GM19395 (cell line): ENCODE measurements around the gene PRKCA.
"Not testable (repeated sequence)": the region's sequence is repeated elsewhere in the genome, so short reads cannot be mapped to it uniquely, and the experiment has no call there.

Experiments used
- ATAC-seq: cut with Tn5 transposase; IDR thresholded peaks from one replicate; pipeline ENCODE4 v1.9.1; 2021; ENCODE audit warnings: mild to moderate bottlenecking, moderate library complexity; ENCODE audit not compliant: unreplicated experiment

Gene PRKCA

GRCh38 chr17:66301864-66302741, at the start of gene PRKCA:
TSS of gene PRKCA (plus strand) at chr17:66302613.
- peak; percentile 78 for ATAC-seq

DNA sequence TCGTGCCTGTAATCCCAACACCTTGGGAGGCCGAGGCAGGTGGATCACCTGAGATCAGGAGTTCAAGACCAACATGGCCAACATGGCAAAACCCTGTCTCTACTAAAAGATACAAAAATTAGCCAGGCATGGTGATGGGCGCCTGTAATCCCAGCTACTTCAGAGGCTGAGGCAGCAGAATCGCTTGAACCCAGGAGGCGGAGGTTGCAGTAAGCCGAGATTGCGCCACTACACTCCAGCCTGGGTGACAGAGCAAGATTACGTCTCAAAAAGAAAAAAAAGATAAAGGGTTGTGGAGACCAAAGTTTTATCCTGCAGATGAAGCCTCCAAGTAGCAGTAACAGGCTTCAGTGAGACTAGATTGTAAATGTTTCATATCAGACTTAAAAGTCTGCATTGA, 49.0 kb upstream of the PRKCA start:
- not testable (repeated sequence) for ATAC-seq

DNA sequence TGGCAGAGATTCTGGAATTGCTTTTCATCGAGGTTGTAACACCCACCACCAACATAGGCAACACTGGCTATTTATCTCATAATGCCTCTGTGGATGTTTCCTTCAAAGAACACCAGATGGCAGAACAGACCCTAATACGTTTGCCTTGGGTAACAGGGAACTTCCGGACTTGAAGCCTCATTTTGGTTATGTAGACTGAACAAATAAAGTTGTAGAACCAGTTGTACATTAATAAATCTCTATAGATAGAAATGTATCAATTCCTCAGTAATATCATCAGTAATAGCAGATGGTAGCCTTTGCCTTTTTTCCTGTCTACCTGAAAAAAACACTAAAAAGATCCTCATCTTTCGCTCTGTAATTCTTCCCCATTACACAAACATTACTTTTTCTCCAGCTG, 47.3 kb upstream of the PRKCA start:
- ATAC-seq = peak; percentile 72

DNA sequence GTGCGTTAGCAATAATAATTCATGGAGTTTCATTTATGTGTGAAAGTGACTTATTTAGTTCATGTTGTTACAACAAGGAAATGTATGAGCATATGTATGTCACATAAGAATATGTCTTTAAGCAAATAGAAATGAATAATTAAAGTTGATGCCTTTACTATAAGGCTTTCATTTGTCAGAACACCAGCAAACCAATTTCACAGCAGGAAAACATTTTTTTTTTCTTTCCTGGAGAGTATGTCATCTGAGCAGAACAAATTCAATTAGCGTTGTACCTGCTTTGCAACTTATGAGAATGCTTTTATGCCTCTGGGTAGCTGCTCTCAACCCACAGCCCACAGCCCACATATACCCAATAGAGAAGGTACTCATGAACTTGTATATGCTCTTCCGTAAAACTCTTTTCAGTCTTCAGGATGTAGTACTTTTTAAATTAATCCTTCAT, 46.9 kb upstream of the PRKCA start:
- no peak for ATAC-seq

- ATAC-seq = no peak
Observed at GRCh38 chr17:66260275-66260674, 42.1 kb upstream of the PRKCA start.

GRCh38 chr17:66260688-66261087, 41.7 kb upstream of the PRKCA start:
- no peak for ATAC-seq

- ATAC-seq = no peak
Observed at GRCh38 chr17:66262767-66263166, 39.6 kb upstream of the PRKCA start.

- no peak for ATAC-seq
Observed at GRCh38 chr17:66264696-66265095, 37.7 kb upstream of the PRKCA start.

- ATAC-seq = no peak
Observed at GRCh38 chr17:66268247-66268927, 34.0 kb upstream of the PRKCA start.

DNA sequence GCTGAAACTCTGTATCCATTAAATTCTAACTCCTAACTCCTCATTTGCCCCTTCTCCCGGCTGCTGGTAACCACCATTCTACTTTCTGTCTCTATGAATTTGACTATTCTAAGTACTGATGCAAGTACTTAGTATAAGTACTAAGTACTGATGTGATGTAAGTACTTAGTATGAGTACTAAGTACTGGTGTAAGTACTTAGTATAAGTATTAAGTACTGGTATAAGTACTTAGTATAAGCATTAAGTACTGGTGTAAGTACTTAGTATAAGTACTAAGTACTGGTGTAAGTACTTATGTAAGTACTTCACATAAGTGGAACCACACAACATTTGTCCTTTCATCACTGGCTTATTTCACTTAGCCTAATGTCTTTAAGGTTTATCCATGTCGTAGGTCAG, 32.3 kb upstream of the PRKCA start:
- ATAC-seq = no peak

- no peak for ATAC-seq
Observed at GRCh38 chr17:66271512-66271911, 30.9 kb upstream of the PRKCA start.

DNA sequence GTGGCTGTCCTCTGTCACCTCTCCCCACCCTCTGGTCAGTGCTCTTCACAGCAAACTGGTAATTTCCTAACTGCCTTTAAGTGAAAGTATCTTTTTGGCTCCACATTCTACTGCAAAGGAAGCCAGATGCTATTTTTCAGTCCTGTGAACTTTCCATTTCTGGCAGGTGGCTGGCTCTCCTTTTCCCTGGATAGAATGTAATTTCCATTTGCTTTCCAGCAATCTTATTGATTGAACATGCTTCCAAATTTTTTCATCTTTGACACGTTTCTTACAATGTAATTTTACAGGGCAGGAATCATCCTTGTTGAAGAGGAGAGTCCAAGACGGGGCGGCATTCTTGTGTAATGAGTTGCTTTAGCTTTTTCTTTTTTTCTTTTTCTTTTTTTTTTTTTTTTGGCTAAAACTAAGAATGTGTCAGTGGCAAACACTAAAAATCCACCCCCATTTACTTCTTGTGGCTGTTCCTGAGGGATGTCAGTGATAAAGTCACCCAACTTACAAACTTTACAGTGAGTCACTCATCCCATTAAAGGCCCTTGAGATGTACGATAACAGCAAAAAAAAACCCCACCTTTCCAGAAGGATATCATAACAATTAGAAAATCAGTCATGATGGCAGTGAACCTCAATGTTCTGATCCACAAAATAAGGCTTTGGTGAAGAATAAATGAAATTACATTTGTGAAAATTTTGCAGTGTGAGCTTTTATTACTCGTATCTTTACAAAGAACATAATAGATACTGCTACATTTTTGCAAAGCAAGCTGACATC, 29.4 kb upstream of the PRKCA start:
- no peak for ATAC-seq

DNA sequence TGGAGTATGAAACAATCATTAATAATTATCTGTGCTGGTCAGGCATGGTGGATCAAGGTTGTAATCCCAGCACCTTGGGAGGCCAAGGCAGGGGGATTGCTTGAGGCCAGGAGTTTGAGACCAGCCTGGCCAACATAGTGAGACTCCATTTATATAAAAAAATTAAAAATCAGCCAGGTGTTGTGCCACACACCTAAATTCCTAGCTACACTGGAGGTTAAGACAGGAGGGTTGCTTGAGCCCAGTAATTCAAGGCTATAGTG, 28.9 kb upstream of the PRKCA start:
- ATAC-seq = no peak

DNA sequence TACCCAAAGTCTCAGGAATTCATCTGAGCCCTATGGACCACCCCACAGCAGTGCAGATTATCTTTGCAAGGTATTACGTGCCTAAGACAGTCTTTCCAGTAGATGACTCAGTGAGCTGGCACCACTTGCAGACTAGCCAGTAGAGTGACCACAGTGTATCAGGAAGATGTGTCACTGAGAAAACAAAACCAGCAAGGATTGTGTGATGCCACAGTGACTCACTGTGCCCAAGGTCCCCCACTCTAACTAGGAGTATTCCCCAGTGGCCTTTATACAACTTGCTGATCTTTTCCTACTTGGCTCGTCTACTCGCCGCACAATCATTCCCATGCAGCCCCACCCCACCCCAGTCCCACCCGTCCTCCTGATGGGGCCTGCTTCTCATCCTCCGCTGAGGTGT, 26.8 kb upstream of the PRKCA start:
- ATAC-seq = no peak

DNA sequence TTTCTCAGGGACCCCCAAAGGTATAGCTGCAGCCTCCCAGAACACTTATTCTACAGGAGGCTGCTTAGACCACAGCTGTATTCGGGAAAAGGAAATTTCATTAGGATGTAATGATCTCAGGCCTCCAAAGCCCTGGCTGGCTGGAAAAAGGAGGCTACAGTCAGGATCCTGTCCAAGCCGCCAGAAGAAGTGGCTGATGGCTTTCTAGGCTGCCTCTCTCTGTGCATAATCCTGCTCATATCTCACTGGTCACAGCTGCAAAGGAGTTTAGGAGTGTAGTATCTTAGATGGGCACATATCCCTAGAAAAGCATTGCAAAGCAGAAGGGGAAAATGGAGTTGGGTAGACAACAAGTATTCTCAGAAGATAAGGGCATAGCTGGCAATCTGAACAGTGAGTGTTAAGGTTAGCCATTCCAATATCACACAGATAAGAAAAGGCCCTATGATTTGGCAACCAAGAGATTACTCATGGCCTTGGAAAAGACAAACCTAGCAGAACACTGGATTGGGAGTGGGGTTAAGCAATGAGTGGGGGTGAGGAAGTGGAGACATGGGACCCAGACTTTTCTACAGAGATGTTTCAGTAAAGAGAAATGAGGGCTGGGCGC, 26.0 kb upstream of the PRKCA start:
- no peak for ATAC-seq

DNA sequence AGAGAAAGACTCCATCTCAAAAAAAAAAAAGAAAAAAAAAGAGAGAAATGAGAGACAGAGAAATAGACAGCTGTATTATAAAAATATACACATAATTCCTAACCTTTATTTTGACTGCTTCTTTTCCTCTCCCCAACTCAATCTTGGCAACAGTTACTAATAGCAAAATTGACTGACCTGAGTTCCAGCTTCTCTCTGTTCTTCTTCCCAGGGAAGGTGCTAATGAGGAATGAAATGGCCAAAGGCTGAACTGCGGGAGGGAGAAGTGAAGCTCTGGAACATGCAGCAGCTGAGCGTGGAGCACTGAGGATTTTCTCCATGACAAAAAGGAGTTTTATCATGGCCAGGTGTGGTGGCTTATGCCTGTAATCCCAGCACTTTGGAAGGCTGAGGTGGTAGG, 25.2 kb upstream of the PRKCA start:
- ATAC-seq = no peak

GRCh38 chr17:66281661-66282369, 20.6 kb upstream of the PRKCA start:
- no peak for ATAC-seq

- ATAC-seq = no peak
Observed at GRCh38 chr17:66283296-66283934, 19.0 kb upstream of the PRKCA start.

DNA sequence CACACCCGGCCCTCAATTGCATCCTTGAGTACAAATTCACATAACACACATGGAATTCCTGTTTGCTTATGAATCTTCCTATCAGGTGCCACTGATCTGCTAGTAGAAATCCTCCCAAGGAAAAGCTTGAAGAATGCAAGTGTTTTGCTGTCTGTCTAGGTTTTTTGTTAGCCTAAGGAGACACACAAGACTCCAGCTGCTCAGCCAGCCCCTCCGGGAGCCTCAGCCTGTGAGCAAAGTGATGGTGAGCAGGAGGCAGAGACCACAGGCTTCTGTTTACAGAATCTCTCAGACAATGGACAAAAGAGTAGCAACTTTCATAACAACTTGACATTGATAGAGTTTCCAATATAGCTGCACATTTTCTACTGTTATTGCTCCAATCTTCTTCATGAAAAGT, 18.4 kb upstream of the PRKCA start:
- no peak for ATAC-seq

- no peak for ATAC-seq
Observed at GRCh38 chr17:66285149-66285548, 17.3 kb upstream of the PRKCA start.
